ENCODE measurements around the gene FRMD3.

The FRMD3 gene

DNA sequence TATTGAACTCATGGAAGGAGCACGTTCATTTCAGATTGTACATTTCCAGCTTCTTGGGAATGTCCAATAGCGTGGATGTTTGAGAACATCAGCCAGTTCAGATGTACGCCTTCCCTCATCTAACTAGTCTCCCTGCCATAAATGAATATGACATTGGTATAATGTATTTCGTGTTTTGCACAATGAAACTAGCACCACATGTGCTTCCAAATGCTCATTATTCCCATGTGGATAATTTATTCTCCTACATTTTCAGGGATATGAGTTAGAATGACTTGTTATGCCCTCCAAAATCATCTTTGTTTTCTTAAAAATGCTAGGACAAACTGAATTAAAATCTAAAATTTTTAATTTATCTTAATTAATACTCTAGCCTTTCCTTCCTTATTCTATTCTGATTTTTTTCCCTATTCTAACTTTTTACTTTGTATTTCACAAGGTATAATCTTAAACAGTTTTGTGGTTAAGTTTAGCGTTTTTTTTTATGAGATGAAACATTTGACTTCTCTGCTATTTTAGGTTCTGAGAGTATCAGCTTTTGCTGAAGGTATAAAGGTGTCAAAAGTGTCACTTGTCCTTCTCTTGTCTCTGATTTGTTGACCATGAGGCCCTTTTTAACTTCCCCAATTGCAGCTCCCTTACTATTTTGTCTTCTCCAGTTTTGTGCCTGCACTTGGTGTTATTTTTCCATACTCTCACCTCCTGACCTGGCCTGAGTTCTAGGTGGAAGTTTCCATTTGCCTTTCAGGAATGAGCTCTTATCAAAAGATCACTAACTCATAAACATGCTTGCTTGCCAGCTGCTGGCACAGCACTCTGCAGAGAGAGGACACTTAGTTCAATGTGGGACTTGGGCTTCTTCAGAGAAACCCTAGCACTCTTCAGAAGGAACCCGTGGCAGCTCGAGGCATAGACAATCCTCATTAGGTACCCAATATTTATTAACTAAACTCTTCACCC, 106.8 kb downstream of the FRMD3 start:
- no peak for DNase-seq

DNA sequence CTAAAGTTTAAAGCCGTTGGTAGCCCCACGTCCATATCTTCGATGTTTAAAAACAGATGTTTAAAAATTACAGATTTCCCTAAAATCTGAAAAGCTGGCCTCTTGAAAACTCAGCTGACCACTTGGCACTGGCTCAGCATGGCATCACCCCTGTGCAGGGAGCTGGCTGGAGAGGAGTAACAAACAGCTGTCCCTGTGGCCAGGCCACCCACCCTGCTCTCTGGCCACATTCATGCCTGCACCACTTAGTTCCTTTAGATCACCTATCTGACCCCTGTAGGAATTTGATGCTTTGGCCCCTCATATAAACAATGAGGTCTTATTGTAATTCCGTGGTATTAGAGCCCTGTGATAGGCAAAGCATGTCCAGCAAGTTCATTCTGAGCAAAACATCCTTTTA, 107.5 kb downstream of the FRMD3 start:
- no peak for DNase-seq

DNA sequence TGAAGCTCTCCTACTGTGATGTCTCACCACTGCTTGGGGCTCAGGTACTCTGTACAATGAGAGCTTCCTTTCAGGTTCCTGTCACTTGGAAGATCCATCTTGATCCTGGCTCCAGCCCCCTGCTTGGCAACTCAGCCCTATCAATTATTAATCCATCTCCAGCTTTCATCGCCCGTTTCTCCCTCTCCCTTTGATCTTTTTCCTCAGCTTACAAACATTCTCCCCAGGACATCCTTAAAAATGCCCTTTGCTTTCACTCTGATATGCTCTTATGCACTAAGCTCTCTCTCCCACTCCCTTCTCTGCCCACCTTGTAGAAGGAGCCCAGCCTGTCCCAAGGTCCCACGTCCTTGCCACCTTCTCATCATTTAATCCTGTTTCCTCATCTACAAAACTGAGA, 109.0 kb downstream of the FRMD3 start:
- DNase-seq: no peak

DNA sequence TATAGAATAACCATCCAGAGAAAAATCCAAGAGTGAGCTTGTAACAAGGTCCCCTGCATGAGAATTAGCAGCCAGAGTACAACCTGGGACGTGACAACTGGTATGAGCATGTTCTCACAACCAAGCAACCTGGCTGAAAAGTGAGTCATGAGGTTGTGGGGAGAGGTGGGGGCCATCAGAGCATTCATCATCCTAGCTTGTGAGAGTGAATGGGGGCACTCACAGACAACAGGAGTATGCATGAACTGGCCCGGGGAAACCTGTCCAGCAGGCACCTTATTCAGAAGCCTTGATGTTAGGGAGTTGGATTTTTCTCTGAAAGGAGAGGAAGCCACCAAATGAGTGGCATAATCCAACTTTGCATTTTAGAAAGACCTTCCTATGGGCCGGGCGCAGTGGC, 113.0 kb downstream of the FRMD3 start:
- DNase-seq: no peak

DNA sequence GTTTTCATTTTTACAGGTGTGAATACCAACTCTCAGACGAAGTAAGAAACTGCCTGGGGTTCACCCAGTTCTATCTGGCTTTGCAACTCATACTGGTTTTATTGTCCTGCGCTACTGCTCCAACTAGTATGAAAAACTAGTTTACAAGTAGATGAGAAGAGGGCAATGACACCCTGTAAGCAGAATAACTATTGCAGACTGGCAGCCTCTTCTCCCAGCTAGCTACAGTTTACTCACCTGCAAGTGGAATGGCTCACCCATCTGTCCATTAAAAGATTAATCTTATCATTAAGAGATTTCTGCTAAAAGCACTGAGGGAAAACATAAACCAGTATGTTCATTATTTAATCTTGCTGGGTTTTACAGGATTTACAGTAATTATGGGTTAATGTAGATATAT, 113.4 kb downstream of the FRMD3 start:
- no peak for DNase-seq

DNA sequence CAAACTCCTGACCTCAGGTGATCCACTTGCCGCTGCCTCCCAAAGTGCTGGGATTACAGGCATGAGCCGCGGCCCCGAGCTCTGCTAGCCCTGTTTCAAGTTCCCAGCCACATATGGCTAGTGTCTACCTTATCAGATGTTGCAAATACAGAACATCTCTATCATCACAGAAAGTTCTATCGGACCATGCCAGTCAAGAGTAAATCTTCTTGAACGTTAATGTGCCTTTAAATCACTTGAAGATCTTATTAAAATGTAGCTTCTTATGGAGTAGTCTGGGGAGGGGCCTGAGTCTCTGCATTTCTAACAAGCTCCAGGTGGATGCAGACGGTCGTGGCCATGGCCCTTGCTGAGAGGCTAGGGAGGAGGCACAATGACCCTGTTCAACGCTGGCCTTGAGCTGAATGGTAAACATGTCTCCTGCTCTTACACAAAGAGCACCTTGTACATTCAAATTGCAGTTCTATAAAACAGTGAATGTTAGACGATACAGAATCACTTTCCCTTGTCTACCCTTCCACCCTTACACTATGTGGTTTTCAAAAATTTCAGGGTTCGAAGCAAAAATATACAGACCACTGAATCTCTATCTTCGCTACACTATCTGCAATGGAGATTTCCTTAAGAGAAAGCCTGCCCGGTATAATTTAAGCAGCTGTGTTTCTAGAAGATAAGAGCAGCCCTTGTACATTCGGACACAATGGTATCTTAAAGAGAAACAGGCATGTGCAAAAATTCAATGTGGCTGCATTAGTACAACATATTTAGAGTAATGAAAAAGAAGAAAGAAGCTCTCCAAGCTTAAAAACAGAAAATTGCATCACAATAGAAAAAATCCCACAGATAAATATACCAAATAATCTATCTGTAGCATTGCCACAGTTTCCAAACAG, 114.1 kb downstream of the FRMD3 start:
- no peak for DNase-seq

DNA sequence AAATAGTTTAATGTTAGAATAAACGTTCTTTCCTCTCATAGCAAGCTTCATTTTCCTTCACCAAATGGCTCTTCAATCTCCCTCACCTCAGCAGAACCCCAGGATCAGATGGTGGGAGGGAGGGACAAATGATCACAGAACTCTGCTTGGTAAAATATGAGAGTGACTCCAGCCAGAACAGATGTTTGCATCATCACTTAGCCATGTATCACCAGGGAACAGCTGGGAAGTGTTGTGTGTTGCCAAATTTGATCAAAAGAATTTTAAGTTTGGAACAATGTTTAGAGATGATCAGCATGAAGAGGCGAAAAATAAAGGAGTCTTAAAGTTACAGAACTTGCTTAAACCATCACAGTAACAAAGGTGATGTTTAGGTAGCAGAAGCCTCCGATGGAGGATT, 115.7 kb downstream of the FRMD3 start:
- DNase-seq: no peak

DNA sequence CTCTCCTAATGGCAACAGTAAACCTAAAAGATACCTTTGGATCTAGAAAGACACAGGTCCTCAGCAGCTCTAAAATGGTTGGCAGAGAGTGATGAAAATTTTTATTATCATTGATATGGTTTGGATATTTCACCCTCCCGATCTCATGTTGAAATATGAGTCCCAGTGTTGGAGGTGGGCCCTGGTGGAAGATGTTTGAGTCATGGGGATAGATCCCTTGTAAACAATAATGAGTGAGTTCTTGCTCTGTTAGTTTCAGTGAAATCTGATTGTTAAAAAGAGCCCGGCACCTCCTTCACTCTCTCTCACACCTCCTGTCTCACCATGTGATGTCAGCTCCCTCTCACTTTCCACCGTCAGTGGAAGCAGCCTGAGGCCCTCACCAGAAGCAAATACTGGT, 117.7 kb downstream of the FRMD3 start:
- DNase-seq: no peak

DNA sequence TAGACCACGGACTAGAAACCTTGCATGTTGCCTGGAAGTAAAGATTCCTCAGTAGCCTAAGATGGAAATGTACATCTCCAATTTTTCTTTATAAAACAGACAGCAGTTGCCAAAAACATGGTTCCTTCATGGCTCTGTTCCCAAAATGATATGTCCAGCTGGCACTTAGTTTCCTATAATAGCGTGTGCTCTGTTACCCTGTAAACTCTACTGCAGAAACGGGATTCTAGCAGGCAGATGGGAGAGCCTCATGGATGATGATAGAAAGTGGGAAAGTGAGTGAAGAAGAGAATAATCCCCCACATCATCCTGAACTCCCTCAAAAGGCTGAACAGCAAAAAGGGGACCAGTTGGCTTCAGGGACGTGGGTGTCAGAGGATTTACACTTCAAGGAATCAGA, 118.2 kb downstream of the FRMD3 start:
- DNase-seq: no peak

DNA sequence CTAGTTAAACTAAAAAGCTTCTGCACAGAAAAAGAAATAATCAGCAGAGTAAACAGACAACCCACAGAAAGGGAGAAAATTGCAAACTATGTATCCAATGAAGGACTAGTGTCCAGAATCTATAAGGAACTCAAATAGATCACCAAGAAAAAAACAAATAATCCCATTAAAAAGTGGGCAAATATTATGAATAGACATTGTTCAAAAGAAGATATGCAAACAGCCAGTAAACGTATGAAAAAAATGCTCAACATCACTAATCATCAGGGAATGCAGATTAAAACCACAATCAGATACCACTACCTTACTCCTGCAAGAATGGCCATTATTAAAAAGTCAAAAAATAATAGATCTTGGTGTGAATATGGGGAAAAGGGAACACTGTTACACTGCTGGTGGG, 119.9 kb downstream of the FRMD3 start:
- DNase-seq: no peak

DNA sequence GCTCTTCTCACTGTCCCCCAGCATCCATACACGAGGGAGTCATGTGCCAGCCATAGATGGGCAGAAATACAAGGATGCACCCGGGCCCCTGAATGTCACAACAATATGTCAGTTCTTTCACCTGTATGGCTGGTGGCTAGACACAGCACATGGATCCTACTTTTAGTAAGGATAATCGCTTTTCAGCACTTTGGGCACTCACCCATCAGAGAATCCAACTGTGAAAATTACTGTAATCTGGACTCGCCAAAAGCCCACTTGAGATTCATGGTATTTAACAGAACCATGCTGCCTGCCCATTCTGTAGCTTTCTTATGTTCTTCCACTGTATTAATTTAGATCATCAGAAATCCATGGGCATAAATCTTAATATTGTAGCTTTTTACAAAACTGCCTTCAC, 124.8 kb downstream of the FRMD3 start:
- DNase-seq: no peak

DNA sequence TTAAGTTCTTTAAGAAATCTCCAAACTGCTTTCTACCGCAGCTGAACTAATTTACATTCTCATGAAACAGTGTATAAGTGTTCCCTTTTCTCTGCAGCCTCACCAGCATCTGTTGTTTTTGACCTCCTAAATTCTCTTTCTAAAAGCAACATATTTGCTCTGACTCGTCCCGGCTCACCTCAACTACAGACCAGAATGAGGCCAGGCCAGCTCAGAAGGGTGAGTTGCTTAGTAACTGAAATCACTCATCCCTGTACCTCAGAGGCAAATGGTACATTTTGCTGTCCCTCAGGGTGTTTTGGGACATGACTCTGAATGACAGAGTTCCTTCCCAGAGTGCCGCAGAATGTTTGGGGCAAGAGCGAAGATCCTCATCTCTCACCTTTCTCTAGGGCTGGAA, 127.5 kb downstream of the FRMD3 start:
- DNase-seq: no peak

DNA sequence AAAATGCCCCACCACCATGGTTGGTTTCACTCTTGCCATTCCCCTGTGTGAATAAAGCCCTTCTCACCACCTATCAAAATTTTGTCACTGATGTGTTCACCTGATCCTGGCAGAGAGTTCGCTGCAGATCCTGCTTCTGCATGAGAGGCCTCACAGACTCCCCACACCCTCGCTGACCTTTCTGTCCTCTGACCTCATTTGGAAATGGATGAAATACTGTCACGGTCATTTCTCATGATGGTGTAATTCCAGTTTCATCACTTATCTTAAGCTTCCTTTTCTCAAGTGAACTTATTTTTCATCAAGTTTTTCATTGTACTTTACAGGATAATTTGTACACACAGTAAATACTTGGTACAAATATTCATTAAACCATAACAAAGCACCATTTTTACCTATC, 131.3 kb downstream of the FRMD3 start:
- DNase-seq: no peak

DNA sequence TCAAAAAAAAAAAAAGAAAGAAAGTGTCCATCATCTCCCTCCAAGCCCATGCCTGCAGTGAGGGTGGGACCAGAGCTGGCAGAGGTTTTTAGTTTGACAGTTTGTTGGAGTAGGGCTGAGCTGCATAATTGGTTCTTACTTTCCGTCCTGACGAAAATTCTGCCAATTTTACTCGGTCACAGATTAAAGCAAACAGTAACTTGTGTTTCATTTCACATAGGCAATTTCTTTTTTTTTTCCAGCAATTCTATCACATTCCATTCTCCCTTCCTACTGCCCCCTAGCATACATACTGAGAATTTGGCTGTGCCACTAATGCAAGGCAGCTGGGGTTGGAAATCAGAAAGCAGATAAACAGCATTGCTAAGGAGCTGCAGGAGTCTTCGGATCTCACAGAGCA, 132.4 kb downstream of the FRMD3 start:
- no peak for DNase-seq

DNA sequence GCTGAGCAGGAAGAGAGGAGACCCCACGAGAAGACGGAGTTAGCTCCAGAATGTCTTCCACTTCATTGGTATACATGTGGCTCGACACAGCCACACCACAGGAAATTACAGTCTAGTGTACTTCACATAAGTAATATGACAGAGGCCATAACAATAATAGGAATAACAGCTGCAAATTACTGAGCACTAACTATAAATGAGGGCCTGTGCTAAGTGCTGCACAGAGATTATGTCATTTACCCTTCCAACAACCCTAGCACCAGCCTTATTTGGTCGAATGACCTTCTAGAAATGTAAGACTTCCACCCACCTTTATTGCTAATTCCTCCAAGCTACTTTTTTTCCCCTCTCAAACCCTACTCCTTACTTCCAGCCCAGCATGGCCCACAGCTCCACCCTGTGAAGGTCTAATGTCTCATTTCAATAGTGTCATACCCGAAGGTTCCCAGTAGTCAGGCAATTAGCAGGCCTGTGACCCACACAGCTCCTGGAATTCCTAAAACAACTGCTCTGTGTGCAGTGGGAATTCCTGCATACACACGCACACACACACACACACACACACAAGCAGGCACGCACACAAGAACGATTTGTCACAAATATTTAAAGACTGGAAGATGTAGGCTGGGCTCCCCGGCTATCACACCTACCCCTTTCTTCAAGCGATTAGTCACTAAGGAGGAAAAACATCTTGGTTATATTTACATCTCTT, 134.5 kb downstream of the FRMD3 start:
- no peak for DNase-seq

DNA sequence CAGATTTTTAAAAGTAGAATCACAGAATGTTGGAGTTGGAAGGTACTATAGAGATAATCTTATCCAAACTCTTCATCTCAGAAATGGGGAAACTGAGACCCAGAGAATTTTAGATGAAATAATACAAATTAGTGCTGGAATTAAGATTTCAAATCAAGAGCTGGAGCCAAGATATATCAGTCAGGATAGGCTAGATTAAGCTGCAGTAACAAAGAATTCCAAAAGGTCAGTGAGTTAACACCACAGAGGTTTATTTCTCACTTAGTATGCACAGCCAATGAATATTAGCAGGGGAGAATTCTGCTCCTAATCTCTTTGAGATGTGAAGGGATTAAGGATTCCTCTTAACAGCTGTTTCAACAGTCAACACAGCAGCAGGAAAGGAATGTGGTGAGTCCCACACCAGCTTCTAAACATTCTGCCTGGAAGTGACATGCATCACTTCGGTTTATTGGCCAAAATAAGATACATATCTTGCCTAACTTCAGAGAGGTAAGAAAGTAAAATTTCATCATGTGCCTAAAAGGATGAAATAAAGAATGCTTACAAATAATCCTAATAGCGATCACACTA, 136.8 kb downstream of the FRMD3 start:
- DNase-seq: no peak

DNA sequence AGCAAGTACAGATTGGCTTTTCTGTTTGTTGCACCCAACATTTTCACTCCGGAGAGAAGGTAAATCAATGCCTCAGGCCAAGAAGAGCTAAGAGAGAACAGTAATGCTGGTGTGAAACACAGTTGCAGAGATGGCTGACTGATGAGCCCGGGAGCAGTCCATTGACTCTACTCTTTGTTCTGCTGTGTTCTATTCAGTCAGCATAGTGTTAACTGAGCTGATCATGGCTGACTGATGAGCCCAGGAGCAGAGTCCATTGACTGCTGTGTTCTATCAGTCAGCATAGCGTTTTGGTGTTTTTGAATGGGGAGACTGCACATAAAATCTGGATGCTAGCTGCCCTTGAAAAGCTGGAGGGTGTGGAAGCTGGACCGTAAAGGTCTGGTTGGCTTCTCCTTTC, 141.4 kb downstream of the FRMD3 start:
- DNase-seq: no peak

DNA sequence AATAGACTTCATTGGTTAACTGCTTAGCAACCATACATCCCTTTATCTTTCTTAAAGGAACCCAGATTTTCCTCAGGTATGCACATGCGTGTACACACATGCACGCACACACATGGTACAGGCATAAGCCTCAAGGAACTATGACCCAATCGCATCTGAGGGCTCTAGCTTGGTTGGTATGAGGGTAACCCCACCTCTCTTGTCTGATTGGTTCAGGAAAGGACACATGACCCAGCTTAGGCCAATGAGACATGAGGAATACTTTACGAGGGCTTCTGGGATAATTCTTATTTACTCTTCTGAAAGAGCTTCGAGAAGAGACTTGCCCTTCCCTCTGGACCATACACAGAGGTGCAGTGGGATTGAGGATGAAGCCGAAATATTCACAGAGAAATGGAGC, 141.9 kb downstream of the FRMD3 start:
- DNase-seq: no peak

DNA sequence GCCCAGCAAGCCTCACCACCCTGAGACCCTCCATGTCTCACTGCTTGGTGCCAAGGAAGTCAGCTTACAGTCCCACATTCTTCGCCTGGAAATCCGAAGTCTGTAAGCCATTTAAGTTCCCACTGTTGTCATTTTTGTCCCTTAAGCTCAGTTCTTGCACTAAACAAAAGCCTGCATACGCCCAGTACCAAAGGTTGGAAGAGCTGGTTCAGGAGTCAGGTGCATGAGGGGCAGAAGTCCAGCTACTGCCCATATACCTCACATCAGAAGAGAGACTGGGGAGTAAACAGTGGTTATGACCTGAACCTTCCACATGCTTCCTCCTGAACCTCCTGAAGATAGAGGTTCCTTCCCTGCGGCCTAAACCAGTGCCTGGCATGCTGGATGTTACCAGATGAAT, 146.0 kb downstream of the FRMD3 start:
- DNase-seq: no peak

DNA sequence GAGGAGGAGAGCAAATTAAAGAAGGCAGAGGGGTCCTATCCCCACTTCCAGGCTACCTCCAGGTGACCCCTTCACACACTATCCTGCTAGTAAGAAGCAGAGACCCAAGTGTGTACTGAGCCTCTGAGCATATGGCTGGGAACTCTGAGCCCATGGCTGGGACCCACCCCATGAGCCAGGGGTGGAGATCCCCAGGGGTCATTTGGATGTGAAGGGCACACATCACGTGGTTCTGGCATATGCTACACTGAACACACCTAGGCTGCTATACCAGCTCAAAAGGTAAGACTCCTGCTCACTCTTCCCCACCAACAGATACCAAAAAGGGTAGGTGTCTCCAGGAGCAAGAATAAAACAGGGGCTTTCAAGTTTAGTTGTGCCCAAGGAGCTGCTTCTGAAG, 149.9 kb downstream of the FRMD3 start:
- DNase-seq: no peak

DNA sequence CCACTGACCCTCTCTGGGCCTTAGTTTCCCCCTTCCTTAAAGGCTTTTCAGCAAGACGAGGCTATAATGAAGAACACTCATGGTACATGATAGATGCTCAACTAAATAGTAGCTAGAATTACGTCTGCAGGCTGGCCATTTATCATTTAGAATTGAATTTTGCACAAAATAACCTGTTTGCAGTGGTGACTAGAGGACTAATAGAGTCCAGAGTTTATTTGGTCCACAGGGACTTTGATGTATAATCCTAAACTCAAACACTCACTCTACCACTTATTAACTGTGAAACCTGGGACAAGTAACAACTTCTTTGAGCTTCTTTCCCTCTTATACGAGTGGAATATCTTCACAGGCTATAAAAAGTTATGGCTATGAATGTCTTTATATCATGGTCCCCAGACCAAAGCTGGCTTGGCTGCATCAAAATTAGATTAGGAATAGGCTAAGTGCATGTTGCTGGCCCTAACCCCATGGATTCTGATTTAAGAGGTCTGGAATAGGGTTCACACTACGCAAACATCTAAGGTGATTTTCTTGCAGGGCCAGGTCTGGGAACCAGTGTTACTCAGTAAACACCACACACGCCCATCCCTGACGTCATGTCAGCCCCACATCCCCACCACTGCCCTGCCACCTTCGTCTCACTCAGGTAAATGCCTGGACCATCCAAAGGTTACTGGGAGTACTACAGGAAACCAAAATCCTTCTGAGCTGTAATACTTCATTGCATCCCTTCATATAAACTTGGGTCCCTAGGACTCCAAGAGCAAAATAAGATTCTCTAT, 150.6 kb downstream of the FRMD3 start:
- DNase-seq: no peak

DNA sequence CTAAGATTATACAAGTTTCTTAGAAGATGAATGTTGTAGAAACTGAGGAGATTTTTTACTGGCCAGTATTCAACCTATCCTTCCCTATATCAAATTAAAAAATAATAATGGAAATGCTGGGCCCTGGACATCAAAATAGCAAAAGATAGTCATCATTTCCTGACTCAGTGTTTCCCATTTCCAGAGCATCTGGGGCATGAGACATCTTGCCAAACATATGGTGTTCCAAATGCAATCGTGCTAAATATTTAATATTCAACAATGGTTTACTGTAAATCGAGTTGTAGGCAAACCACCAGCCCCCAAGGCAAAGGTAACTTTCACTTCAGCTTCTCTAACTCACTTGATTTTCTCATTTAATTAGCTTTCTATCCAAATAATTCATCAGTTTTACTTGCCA, 152.9 kb downstream of the FRMD3 start:
- DNase-seq: no peak
